ENCODE results near the gene LAMA3. TPM values are rescaled to one million over a fixed set of nuclear protein-coding genes. Genes with fewer than 3 reads are reported as not detected.

Gene LAMA3
- total RNA-seq, 1 donor from 2014 or later: 1.7 TPM

GRCh38 chr18:23725351-23725750 lies 36.1 kb downstream of the LAMA3 start:
- TF ChIP-seq CTCF (IDR thresholded peaks at IDR 0.05; ENCODE audit: unreplicated experiment): no peak
- no peaks in the 10 kb centered on the region for H3K36me3 Mint-ChIP-seq (ENCODE audit: low read depth, unreplicated experiment)
- H3K4me1 Mint-ChIP-seq (ENCODE audit: unreplicated experiment): peaks cover 32% of the 10 kb centered on the region
- no peaks in the 10 kb centered on the region for H3K9me3 Mint-ChIP-seq (ENCODE audit: unreplicated experiment)
- H3K27ac Mint-ChIP-seq (ENCODE audit: unreplicated experiment): no peak overlapping the region
- DNase-seq (ENCODE audit: low spot score): no peak
- no peak overlapping the region for H3K4me3 Mint-ChIP-seq (ENCODE audit: unreplicated experiment)
- peaks cover 1% of the 10 kb centered on the region for H3K27me3 Mint-ChIP-seq (ENCODE audit: unreplicated experiment)

DNA sequence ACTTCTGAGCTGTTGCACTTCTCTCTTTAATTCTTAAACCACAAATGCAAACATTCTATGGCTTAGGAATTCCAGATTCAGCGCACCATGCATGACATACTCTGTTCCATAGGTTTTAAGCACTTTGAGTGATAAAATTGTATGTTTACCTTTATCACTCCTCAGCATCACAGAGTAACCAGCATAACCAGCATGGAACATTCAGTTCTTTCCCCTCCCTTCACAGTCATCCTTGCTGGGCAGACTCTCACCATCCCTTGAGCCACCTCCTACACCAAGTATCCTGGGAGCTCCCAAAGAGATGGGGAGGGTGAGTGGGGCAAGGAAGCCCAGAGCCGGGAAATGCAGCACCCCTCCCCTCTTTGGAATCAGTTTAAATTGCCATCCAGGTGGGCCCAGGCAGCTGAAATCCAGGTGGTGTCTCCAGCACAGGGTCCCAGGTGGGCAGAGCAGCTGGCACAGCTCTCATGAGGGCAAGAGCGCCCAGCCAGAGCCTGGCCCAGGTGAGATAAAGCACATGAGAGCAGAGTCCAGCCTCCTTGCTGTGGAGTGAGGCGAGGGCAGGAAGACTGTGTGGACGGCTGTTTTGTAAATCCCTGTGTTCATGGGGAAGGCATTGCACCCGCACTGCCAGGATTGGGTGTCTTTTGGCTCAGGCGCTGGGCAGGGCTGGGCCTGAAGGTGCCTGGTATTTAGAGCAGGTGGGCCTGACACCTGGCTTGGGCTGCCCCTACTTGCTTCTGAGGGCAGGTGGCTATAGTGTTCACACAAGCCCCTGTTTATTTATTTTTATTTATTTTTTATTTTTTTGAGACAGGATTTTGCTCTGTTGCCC lies 36.8 kb downstream of the LAMA3 start:
- Mint-ChIP-seq H3K36me3 (ENCODE audit: low read depth, unreplicated experiment) (no peaks in the 10 kb centered on the region), H3K4me3 (ENCODE audit: unreplicated experiment) (no peak overlapping the region), H3K4me1 (ENCODE audit: unreplicated experiment) (peaks cover 32% of the 10 kb centered on the region), H3K9me3 (ENCODE audit: unreplicated experiment) (no peaks in the 10 kb centered on the region), H3K27me3 (ENCODE audit: unreplicated experiment) (peaks cover 1% of the 10 kb centered on the region), H3K27ac (ENCODE audit: unreplicated experiment) (no peak overlapping the region)
- no peak for TF ChIP-seq CTCF (IDR thresholded peaks at IDR 0.05; ENCODE audit: unreplicated experiment)
- DNase-seq (ENCODE audit: low spot score): no peak

DNA sequence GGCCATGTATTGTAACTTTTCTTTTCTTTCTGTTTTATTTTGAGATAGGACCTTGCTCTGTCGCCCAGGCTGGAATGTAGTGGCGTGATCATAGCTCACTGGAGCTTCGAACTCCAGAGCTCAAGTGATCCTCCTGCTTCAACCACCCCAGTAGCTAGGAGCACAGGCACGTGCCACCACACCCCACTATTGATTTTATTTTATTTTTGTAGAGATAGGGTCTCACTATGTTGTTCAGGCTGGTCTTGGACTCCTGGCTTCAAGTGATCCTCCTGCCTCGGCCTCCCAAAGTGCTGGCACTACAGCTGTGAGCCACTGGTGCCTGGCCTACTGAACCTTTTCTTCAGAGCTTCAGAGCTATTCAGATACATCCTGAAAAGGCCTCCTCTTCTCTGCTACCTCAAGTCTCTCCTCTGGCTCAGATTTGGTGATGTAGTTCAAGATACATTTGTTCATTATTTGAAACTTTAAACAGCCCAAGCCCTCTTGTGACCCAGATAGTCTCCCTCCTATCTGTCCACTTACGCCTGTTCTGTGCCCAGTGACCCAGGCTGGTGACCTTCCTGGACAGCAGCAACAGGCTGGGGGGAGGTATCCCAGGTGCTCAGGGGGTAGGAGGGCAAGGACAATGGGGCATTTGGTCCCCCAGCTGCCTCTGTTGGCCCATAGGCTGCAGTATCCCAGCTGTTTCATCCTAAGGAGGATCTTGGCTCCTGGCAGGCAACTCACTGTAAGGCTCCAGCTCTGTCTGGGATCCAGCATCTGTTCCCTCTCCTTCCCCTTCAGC lies 38.6 kb downstream of the LAMA3 start:
- no peak overlapping the region for H3K4me3 Mint-ChIP-seq (ENCODE audit: unreplicated experiment)

GRCh38 chr18:23730857-23731256 lies 41.6 kb downstream of the LAMA3 start:
- no peaks in the 10 kb centered on the region for H3K4me1 Mint-ChIP-seq (ENCODE audit: unreplicated experiment)
- H3K36me3 Mint-ChIP-seq (ENCODE audit: low read depth, unreplicated experiment): no peaks in the 10 kb centered on the region
- H3K9me3 Mint-ChIP-seq (ENCODE audit: unreplicated experiment): no peaks in the 10 kb centered on the region
- H3K27ac Mint-ChIP-seq (ENCODE audit: unreplicated experiment): no peak overlapping the region
- no peak overlapping the region for H3K4me3 Mint-ChIP-seq (ENCODE audit: unreplicated experiment)
- no peak for TF ChIP-seq CTCF (IDR thresholded peaks at IDR 0.05; ENCODE audit: unreplicated experiment)
- peaks cover 7% of the 10 kb centered on the region for H3K27me3 Mint-ChIP-seq (ENCODE audit: unreplicated experiment)
- DNase-seq (ENCODE audit: low spot score): no peak

More for the DNA sequence above, 38.6 kb downstream of the LAMA3 start:
- no peak for TF ChIP-seq CTCF (IDR thresholded peaks at IDR 0.05; ENCODE audit: unreplicated experiment)
- Mint-ChIP-seq H3K4me1 (ENCODE audit: unreplicated experiment) (peaks cover 20% of the 10 kb centered on the region), H3K36me3 (ENCODE audit: low read depth, unreplicated experiment) (no peaks in the 10 kb centered on the region), H3K27ac (ENCODE audit: unreplicated experiment) (no peak overlapping the region), H3K9me3 (ENCODE audit: unreplicated experiment) (no peaks in the 10 kb centered on the region), H3K27me3 (ENCODE audit: unreplicated experiment) (peaks cover 3% of the 10 kb centered on the region)
- no peak for DNase-seq (ENCODE audit: low spot score)

GRCh38 chr18:23731861-23732260 lies 42.6 kb downstream of the LAMA3 start:
- no peaks in the 10 kb centered on the region for H3K9me3 Mint-ChIP-seq (ENCODE audit: unreplicated experiment)
- H3K27ac Mint-ChIP-seq (ENCODE audit: unreplicated experiment): no peak overlapping the region
- TF ChIP-seq CTCF (IDR thresholded peaks at IDR 0.05; ENCODE audit: unreplicated experiment): no peak
- no peaks in the 10 kb centered on the region for H3K4me1 Mint-ChIP-seq (ENCODE audit: unreplicated experiment)
- no peaks in the 10 kb centered on the region for H3K36me3 Mint-ChIP-seq (ENCODE audit: low read depth, unreplicated experiment)
- H3K4me3 Mint-ChIP-seq (ENCODE audit: unreplicated experiment): no peak overlapping the region
- DNase-seq (ENCODE audit: low spot score): no peak
- peaks cover 10% of the 10 kb centered on the region for H3K27me3 Mint-ChIP-seq (ENCODE audit: unreplicated experiment)
